NK-92 treated with Interleukin-12 subunit alpha and Interleukin-12 subunit beta, amount 100 ng/mL, for 24 hours (cell line): ENCODE measurements around the gene GFI1B.
"Not testable (repeated sequence)": the region's sequence is repeated elsewhere in the genome, so short reads cannot be mapped to it uniquely, and the experiment has no call there.

Experiments
- DNase-seq: peaks from one replicate; lab custom pipeline; 2025; lab: John Stamatoyannopoulos, UW

GFI1B gene

GRCh38 chr9:133014696-133015095, 36.2 kb downstream of the GFI1B start:
- no peak for DNase-seq

- peak; percentile 18 for DNase-seq
These were observed 44.8 kb downstream of the GFI1B start for GRCh38 chr9:133023117-133023890.

- no peak for DNase-seq
These were observed 47.9 kb downstream of the GFI1B start for GRCh38 chr9:133026426-133026825.

DNA sequence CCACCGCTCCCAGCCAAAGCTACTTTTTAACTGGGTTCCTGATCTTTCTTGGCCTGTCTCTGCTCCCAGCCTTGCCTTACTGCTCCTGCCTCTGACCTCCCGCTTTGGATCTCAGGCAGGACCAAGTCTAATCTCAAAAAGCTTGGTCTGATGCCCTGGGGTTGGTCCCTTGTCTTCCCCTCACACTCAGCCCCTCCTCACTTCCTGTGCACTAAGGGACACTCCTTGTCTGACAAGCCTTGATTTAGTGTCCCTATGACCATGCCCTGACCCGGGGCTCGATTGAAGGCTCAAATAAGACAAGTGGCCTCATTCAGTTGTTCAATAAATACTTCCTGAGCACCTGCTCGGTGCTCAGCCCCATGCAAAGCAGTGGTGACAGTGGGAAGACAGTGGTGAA, 48.6 kb downstream of the GFI1B start:
- DNase-seq, result no peak

- DNase-seq, result no peak
These were observed 49.7 kb downstream of the GFI1B start for GRCh38 chr9:133028221-133028620.

GRCh38 chr9:133029994-133030316, 51.5 kb downstream of the GFI1B start:
- no peak for DNase-seq

DNA sequence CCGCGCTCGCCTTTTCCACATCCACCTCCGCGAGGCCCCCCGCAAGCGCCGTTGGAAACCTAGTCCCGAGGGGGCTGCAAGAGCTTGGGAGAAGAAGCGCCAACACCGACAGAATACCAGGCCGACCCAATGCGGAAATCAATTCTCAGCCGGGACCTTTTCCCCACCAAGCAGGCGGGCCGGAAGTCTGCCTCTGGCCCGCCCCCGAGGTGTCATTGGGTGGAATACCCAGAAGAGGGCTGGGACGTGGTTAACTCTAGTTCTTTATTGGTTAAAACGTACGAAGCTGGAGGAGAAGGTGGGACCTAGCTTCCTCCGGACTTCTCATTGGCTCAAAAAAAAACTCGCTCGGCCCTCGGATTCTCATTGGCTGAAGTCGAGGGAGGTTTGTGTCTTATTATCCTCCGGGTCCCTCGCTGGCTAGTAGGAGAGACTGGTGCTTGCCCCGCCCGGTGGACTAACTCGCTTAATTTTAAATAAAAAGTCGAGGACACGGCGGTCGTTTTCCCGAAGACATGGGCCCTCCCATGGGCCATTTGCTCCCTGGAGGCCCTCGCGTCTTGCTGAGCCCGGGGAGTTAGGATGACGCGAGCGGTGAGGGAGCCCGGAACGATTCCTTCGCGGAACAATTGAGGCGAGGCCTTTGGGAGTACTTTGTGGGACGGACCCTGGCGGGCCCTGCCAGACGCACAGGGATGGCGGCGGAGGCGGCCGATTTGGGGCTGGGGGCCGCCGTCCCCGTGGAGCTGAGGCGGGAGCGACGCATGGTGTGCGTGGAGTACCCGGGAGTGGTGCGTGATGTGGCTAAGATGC, 52.0 kb downstream of the GFI1B start, which contains the start of gene GTF3C5:
GTF3C5 (plus strand) TSS at position 681 of the 813 bp plus-strand sequence; CDS start at position 696, 15 bp downstream.
- peak; percentile 86 for DNase-seq

DNA sequence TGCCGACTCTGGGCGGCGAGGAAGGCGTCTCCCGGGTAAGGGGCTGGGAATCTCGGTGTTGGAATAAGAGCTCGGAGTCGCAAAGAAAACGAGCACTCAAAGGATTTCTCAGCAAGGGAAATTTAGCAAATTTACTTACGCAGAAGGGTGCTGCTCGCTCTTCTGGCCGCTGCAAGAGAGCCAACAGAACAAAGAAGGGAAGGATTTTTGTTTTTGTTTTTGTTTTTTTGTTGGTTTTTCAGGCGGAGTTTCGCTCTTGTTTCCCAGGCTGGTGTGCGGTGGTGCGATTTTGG, 52.6 kb downstream of the GFI1B start:
- no peak for DNase-seq

- DNase-seq, result no peak
These were observed 53.0 kb downstream of the GFI1B start for GRCh38 chr9:133031496-133031911.

DNA sequence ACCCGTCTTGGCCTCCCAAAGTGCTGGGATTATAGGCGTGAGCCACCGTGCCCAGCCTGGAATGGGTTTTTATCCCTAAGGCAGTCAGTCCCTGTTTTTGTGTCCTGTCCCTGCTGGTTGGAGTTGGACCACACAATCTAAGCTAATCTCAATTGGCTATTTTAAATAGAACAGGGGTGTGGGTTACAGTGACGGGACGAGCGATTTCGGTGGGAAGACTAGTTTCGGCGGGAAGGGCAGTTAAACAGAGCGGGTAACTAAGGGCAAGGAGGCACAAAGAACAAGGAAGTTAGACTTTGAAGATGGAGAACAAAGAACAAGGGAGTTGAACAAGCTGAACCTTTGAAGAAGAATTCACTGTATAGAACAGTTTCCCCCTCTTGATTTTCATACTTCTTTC, 53.7 kb downstream of the GFI1B start:
- no peak for DNase-seq

- DNase-seq, result no peak
These were observed 57.2 kb downstream of the GFI1B start for GRCh38 chr9:133035669-133036068.

DNA sequence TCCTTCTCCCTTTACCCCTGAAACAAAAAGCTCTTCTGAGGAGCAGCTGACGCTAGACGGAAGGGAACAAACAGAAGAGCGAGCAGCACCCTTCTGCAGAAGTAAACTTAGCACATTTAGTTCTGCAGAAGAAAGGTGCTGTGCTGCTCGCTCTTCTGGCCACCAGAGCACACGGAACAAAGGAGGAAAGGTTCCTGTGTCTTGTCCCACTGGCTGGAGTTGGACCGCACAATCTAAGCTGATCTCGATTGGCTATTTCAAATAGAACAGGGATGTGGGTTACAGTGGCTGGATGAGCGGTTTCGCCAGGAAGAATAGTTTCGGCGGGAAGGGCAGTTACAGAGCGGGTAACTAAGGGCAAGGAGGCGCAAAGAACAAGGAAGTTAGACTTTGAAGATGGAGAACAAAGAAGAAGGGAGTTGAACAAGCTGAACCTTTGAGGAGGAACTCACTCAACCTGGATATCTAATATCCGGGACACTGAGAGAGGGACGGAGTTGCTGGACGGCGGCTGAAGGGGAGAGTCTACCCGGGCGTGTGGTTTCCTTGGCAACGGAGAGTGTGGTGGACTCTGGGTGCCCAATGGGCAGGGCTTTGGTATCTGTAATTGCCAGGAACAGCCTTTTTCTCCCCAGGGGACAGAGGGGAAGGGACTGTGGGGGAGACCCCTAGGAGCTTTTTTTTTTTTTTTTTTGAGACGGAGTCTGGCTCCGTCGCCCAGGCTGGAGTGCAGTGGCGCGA, 59.5 kb downstream of the GFI1B start:
- DNase-seq, result no peak

GRCh38 chr9:133040892-133041479, 62.5 kb downstream of the GFI1B start:
- DNase-seq, result not testable (repeated sequence)
